ENCODE measurements around the gene ZNF593OS. TPM values are rescaled to one million over a fixed set of nuclear protein-coding genes. Genes with fewer than 3 reads are reported as not detected.

ZNF593OS gene
- total and polyA plus RNA-seq, 10 donors: 0.26 to 0.43 (median 0.26) TPM; not detected in 7

GRCh38 chr1:26163684-26164035 is 8.0 kb downstream of the ZNF593OS start:
- no peak for DNase-seq
- 56 to 80% (median 69%) methylated on average over 8 to 9 of the region's 9 CpGs for WGBS, 5 donors
- Histone ChIP-seq H3K27ac (no peak overlapping the region), H3K27me3 (replicated peaks in 1 of 7) (peaks cover 0 to 64% (median 23%) of the 10 kb centered on the region in 7 donors), H3K4me1 (peaks cover 10 to 55% (median 36%) of the 10 kb centered on the region in 6 donors), H3K4me3 (peak overlapping the region in 7 of 8 donors; percentile 2 to 68 (median 39)), H3K36me3 (no peaks in the 10 kb centered on the region), H3K9me3 (no peaks in the 10 kb centered on the region)
- TF ChIP-seq POLR2A (IDR thresholded peaks at IDR 0.05) (no peak), POLR2AphosphoS5 (IDR thresholded peaks at IDR 0.05) (no peak), CTCF (IDR thresholded peaks at IDR 0.05 in 8 of 11, conservative IDR thresholded peaks at IDR 0.05 in 3 of 11) (no peak)
- intact Hi-C loops (cut with DNase I; ENCODE audit: low total_unique reads): no loop called here

GRCh38 chr1:26162220-26162709 is 9.4 kb downstream of the ZNF593OS start:
- DNase-seq: no peak
- Histone ChIP-seq H3K27me3 (replicated peaks in 1 of 7) (peaks cover 0 to 78% (median 23%) of the 10 kb centered on the region in 7 donors), H3K9me3 (no peaks in the 10 kb centered on the region), H3K27ac (peak overlapping the region in 3 of 8 donors; percentile 25 to 68 (median 49)), H3K4me1 (peaks cover 10 to 57% (median 37%) of the 10 kb centered on the region in 6 donors), H3K4me3 (peak overlapping the region; percentile 30 to 71 (median 48)), H3K36me3 (no peaks in the 10 kb centered on the region)
- TF ChIP-seq CTCF (IDR thresholded peaks at IDR 0.05 in 8 of 11, conservative IDR thresholded peaks at IDR 0.05 in 3 of 11): no peak
- no peak for TF ChIP-seq POLR2AphosphoS5 (IDR thresholded peaks at IDR 0.05)
- TF ChIP-seq POLR2A (IDR thresholded peaks at IDR 0.05): no peak
- WGBS, 5 donors: 22 to 35% (median 33%) methylated on average over 21 of the region's 21 CpGs
- intact Hi-C loops (cut with DNase I; ENCODE audit: low total_unique reads): no loop called here

- peak overlapping the region; percentile 30 to 71 (median 48) for H3K4me3 ChIP-seq
- H3K4me1 ChIP-seq: peaks cover 15 to 64% (median 39%) of the 10 kb centered on the region in 6 donors
- WGBS, 5 donors: 3 to 10% (median 5%) methylated on average over 26 to 98 of the region's 98 CpGs
- H3K9me3 ChIP-seq: no peaks in the 10 kb centered on the region
- no peaks in the 10 kb centered on the region for H3K36me3 ChIP-seq
- peak; percentile 83 for DNase-seq
- peak overlapping the region in 5 of 8 donors; percentile 25 to 68 (median 36) for H3K27ac ChIP-seq
- TF ChIP-seq POLR2A (IDR thresholded peaks at IDR 0.05): no peak
- peak in 1 of 3 donors; percentile 23 for TF ChIP-seq POLR2AphosphoS5 (IDR thresholded peaks at IDR 0.05)
- peak in 2 of 11 experiments; percentile 23 to 32 for TF ChIP-seq CTCF (IDR thresholded peaks at IDR 0.05 in 8 of 11, conservative IDR thresholded peaks at IDR 0.05 in 3 of 11)
- peaks cover 0 to 85% (median 29%) of the 10 kb centered on the region in 7 donors for H3K27me3 ChIP-seq (replicated peaks in 1 of 7)
- intact Hi-C loops (cut with DNase I; ENCODE audit: low total_unique reads): no loop called here
Observed at GRCh38 chr1:26161415-26162219, 10.0 kb downstream of the ZNF593OS start.

All from spleen (tissue), 11 donors.